Mammary epithelial cell (primary cell): Measurements from ENCODE around the gene SRP54.
"Not testable (repeated sequence)": the region's sequence is repeated elsewhere in the genome, so short reads cannot be mapped to it uniquely, and the experiment has no call there.

ENCODE experiments used
- CTCF ChIP-seq, 2 donors: IDR thresholded peaks in 1 of 2; conservative IDR thresholded peaks in 1 of 2; 2 replicates each; pipeline ENCODE4 v1.5.1; 2011 to 2012; ENCODE audit warnings: inconsistent platforms in 2 of 2, low read length in 2 of 2, mild to moderate bottlenecking in 2 of 2, control low read depth in 1 of 2, low read depth in 1 of 2; ENCODE audit not compliant: insufficient read depth in 1 of 2; ENCODE audit errors: extremely low read depth in 1 of 2
- EZH2 ChIP-seq: IDR thresholded peaks from 2 replicates; pipeline ENCODE4 v1.6.1; 2012; ENCODE audit warnings: low read length, inconsistent platforms, borderline replicate concordance

GRCh38 chr14:35038312-35038711, 55.5 kb downstream of the SRP54 start:
- not testable (repeated sequence) for TF ChIP-seq CTCF (conservative IDR thresholded peaks at IDR 0.05 in 1 of 2, IDR thresholded peaks at IDR 0.05 in 1 of 2; ENCODE audit: extremely low read depth in 1 of 2, insufficient read depth in 1 of 2, low read depth in 1 of 2, low read length in 2 of 2); EZH2
